HG03342 (cell line): ENCODE results near the gene ATP6V1E1.

Experiments used
- ATAC-seq: cut with Tn5 transposase; IDR thresholded peaks from one replicate; pipeline ENCODE4 v1.9.1; 2021; ENCODE audit warnings: mild to moderate bottlenecking, moderate library complexity; ENCODE audit not compliant: unreplicated experiment

The ATP6V1E1 gene

GRCh38 chr22:17634696-17635095 is 6.1 kb upstream of the ATP6V1E1 start:
- no peak for ATAC-seq

DNA sequence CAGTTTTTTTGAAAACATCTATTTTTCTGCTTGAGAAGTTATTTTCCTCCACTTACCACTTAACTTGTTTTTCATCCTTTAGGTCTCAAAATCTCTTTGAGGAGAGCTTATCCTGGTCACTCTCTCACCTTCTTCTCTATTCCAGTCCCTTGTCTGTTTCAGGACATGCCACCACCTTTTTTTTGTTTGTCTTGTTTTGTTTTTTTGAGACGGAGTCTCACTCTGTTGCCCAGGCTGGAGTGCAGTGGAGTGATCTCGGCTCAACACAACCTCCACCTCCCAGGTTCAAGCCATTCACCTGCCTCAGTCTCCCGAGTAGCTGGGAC is 5.4 kb upstream of the ATP6V1E1 start:
- ATAC-seq, result no peak

DNA sequence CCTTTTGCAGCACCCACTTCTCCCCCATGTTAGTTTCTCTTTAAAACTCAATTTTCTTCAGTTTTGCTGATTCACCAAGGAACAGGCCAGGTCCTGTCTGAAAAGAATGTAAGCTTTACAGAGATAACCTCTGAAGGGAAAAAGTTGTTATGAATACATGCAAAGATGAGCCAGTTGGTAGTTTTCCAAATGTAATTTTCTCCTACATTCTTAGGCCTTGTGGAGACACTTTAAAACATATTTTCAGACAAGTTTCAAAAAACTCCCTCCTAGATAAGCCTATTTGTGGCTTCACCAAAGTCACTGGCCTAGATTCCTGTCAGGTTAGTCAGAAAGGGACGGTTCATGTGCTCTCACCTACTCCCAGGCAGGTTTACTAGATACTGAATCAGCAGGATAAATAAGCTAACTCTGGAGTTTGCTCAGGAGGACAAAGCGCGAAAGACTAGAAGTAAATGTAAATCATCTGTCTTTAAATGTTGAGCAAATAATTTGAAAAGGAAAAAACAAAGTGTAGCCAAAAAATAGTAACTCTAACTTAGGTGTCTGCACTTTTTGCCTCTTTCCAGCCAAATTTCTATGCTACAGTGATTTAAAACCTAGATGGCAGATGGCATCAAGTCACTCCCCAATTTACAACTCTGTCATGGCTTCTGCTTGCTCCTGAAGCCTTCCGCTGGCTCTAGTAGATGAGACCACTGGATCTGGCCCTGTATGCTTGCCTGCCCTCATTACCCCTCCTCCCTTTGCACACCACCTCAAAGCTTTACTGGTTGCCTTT is 4.9 kb upstream of the ATP6V1E1 start:
- ATAC-seq, result no peak

DNA sequence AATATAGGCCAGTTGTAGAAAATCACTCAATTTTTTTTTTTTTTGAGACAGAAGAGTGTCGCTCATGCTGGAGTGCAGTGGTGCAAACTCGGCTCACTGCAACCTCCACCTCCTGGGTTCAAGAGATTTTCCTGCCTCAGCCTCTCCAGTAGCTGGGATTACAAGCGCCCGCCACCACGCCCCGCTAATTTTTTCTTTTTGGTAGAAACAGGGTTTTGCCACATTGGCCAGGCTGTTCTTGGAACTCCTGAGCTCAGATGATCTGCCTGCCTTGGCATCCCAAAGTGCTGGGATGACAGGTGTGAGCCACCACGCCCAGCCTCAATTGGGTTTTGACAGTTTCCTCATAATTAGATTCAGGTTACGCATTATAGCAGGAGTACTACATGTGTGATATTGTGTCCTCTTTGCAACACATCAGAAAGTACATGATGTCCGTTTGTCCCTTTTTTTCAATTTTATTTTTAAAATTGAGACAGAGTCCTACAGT is 2.6 kb upstream of the ATP6V1E1 start:
- ATAC-seq, result no peak

GRCh38 chr22:17629641-17630040 is 1.1 kb upstream of the ATP6V1E1 start:
- ATAC-seq, result no peak

DNA sequence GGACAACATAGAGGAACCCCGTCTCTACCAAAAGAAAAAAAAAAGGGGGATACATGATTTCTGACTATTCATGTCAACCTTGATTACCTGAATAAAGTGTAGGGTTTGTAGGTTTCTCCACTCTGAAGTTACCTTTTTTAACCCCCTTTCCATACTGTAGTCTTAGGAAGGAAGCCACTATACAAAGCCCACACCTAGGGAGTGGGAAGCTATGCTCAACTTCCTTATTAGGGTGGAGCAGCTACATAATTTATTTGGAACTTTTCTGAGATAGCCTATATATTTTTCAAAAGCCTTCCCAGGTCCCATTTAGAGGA is 582 bp upstream of the ATP6V1E1 start:
- ATAC-seq, result no peak

GRCh38 chr22:17627961-17628405 is 566 bp downstream of the ATP6V1E1 start:
- no peak for ATAC-seq

DNA sequence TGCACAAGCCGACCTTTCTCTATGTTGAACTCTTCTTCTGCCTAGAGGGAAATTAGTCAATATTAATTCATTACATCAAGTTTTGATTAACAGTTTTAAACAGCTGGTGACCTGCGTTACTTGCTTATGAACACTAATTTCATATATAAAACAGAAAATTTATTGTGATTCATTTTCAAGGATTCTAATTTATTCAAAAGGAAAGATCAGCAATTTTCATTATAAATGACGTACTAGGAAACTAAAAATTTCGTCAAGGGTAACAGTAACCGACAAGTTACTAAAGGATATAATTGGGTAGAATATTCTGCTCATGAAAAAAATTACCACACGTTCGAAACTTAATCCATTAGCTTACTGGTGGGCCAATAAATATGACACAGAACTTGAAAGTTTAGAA is 15.3 kb downstream of the ATP6V1E1 start:
- ATAC-seq, result no peak

DNA sequence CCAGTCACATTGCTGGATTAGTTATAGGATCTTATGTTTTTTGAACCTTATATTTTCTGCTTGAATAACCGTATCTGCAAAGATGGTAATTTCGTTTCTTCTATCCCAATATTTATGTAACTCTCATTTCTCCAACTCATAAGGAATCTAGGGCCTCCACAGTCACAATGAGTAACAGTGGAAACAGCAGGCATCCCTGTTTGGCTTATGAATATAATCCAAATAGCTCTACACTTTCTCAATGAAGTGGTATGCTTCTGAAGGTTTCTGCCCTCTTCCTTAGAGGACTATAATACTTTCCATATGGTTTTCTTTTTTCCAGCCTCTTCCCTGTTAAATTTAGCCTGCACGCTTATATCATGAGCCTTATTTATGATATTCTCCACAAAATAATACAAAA is 16.5 kb downstream of the ATP6V1E1 start:
- ATAC-seq, result no peak

DNA sequence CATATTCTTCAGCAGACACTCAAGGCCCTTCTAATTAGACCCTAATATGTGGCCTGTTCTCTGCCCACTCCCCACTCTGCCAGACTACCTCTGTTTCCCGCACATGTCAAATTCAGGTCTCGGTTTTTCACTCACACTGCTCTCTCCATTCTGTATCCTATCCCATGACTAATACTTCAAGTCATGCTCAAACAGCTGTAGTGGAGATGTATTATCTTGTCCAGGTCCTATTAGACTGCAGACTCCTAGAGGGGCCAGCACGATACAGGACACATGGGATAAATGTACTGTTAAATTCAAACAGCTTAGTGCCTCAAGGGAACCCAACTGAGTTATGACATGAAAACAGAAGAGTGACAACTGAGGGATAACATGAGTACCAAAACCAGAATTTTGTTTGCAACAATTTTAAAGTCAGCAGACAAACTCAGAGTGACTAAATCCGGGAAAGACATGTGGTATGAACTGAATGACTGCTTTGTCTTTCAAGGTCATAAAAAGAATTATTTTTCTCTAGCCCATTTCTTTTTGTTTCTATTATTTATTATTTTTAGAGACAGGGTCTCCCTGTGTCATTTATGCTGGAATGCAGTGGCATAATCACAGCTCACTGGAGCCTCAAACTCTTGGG is 20.5 kb downstream of the ATP6V1E1 start:
- ATAC-seq, result no peak

- ATAC-seq, result no peak
These were observed 22.1 kb downstream of the ATP6V1E1 start for GRCh38 chr22:17606496-17606895.

DNA sequence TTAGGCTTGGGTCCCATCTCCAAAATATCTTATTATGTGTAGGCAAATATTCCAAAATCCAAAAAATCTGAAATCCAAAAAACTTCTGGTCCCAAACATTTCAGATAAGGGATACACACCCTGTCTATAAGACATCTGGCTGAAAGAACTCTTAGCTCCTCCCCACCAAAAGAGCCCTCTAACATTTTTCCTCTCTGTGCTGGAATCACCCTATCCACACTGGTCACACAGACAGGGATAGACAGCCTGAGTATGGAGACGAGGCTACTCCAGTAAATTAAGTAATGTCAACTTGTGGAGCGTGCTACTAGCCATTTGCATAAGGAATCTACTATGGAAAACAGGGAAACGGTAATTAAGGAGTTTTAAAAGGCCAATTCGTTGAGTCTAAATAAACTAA is 24.9 kb downstream of the ATP6V1E1 start:
- ATAC-seq, result no peak

DNA sequence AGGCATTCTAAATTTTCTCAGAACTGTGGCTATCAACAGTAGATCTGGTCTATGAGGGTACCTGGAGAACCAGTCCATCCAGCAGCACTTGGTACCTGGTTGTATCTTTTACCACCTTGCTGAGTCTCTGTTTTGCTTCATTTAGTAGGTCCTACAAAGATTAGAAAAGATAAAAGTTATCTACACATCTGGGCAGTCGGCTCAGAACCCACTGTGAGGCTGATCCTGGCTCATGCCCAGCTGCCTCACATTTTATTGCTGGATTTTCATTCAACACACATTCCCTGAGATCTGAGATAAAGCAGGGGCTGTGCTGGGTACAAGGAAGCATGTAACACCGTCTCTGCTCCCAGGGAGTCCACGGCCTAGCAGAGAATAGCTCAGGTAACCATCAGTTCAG is 27.5 kb downstream of the ATP6V1E1 start:
- ATAC-seq, result no peak

DNA sequence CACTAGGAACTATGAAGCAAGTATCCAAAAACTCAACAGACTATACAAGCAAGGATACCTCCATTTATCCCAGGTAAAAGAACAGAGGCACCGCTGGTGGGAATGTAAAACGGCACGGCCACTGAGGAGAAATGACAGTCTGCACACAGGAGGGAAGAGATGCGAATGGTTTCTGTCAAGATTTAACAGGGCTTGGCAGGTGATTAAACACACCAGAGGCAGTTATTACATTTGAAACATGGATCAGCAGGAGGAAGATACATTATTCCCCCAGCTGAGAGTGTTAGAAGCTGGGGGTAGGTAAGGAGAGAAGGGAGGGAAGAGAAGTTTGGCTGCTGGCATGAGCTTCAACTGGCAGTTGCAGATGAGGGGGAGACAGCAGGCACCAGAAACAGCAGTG is 30.2 kb downstream of the ATP6V1E1 start:
- no peak for ATAC-seq

DNA sequence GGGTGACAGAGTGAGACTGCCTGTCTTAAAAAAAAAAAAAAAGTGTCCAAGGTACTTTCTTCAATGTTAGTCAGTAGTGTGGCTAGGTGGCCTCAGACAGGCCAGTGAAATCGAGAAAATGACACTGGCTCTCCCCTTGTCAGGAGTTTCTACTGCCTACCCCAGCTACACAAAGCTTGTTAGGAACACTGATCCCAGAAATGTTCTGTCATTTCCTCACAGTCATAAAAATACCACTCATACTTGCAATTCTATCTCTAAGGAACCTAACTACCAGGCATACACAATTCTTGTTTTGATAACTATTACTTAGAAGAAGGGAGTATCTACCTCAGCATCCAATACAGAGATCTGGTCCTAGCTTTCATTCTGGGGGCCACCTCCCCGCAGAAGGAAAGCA is 31.3 kb downstream of the ATP6V1E1 start:
- no peak for ATAC-seq

DNA sequence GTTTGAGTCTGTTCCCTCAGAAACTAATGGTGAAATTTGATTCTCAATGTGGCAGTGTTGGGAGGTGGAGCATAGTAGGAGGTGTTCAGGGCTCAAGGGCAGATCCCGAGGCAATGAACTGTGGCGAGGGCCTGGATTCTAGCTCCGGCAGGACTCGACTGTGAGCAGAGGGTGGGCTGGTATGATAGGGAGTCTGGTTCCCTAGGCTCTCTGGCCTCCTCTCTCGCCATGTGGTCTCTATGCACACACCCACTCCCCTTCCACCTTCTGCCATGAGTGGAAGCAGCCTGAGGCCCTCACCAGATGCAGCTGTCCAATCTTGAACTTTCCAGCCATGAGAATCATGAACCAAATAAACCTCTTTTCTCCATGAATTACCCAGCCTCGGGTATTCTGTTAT is 32.3 kb downstream of the ATP6V1E1 start:
- no peak for ATAC-seq

GRCh38 chr22:17592201-17592600 is 36.3 kb downstream of the ATP6V1E1 start:
- no peak for ATAC-seq

DNA sequence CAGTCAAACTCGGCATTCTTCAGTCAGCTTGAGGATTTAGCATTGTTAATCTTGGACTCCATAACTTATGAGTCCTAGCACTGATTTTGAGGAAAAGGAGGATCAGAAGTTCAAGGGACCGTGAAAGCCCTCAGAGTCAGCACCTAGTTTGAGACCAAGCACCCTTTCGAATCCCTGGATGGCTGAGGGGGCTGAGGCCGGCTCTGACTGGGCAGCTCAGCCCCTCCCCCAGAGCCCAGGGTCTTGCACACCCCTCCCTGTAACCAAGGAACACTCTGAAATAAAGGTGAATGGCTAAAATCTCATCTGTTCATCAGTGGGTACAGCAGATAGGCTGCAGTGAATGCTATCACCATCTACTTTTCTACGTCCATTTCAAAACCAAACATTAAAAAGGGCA is 38.0 kb downstream of the ATP6V1E1 start:
- no peak for ATAC-seq

GRCh38 chr22:17589810-17590375 is 38.7 kb downstream of the ATP6V1E1 start:
- ATAC-seq, result no peak

GRCh38 chr22:17588606-17589005 is 39.9 kb downstream of the ATP6V1E1 start:
- ATAC-seq, result no peak

- no peak for ATAC-seq
These were observed 40.9 kb downstream of the ATP6V1E1 start for GRCh38 chr22:17587629-17588028.

- no peak for ATAC-seq
These were observed 41.6 kb downstream of the ATP6V1E1 start for GRCh38 chr22:17586831-17587440.
